Upper lobe of right lung (tissue), 1 donor: Measurements from ENCODE around the gene PGBD5. TPM values are rescaled to one million over a fixed set of nuclear protein-coding genes. Genes with fewer than 3 reads are reported as not detected.

Experiments used
- ATAC-seq: fragments of 200-7000 bp; cut with Tn5 transposase; one replicate; pipeline ENCODE4 v1.9.1; 2020; ENCODE audit warnings: mild to moderate bottlenecking, moderate library complexity
- DNase-seq: peaks from one replicate; pipeline ENCODE4 v3.0.0-alpha.2; 2020
- H3K27ac ChIP-seq: fragments of 200-600 bp; one replicate; pipeline ENCODE4 v1.8.0; 2022
- H3K27me3 ChIP-seq: fragments of 200-600 bp; one replicate; pipeline ENCODE4 v1.8.0; 2022; ENCODE audit warnings: mild to moderate bottlenecking
- H3K36me3 ChIP-seq: fragments of 200-600 bp; one replicate; pipeline ENCODE4 v1.8.0; 2022
- H3K4me1 ChIP-seq: fragments of 200-600 bp; one replicate; pipeline ENCODE4 v1.8.0; 2022
- H3K4me3 ChIP-seq: fragments of 200-600 bp; one replicate; pipeline ENCODE4 v1.8.0; 2022; ENCODE audit warnings: mild to moderate bottlenecking
- H3K9me3 ChIP-seq: fragments of 200-600 bp; one replicate; pipeline ENCODE4 v1.8.0; 2022
- CTCF ChIP-seq: fragments of 200-600 bp; IDR thresholded peaks from one replicate; pipeline ENCODE4 v1.8.0; 2022; ENCODE audit warnings: antibody characterized with exemption
- intact Hi-C: fragments of 100-400 bp; cut with DNase I; formaldehyde crosslinking; loops from one replicate; pipeline ENCODE4 v1.11.0; 2022
- total RNA-seq: library from RNA; stranded (reverse); fragmentation: NEBNext Ultra II Directional; extraction: Animal tissue kit (Norgen Biotek cat#: 25700); gene quantifications from one replicate; pipeline ENCODE4 v1.2.1, GENCODE V29; 2021
- donor health status: DM: no; HTN: yes; CAD: no; lungs with severe emphysema.

The PGBD5 gene
- total RNA-seq, 1 donor from 2014 or later, result 5.1 TPM

- H3K27ac ChIP-seq, result no peak overlapping the region
- no peaks in the 10 kb centered on the region for H3K9me3 ChIP-seq
- intact Hi-C loops, result no loop called here
- H3K4me1 ChIP-seq, result peaks cover 26% of the 10 kb centered on the region
- no peaks in the 10 kb centered on the region for H3K27me3 ChIP-seq
- TF ChIP-seq CTCF, result no peak
- ATAC-seq (no peak), DNase-seq (peak; percentile 55)
- no peak overlapping the region for H3K4me3 ChIP-seq
- peaks cover 33% of the 10 kb centered on the region for H3K36me3 ChIP-seq
Observed at GRCh38 chr1:230267338-230268065, 158.6 kb downstream of the PGBD5 start.

GRCh38 chr1:230266456-230266855 is 159.7 kb downstream of the PGBD5 start:
- no peaks in the 10 kb centered on the region for H3K9me3 ChIP-seq
- intact Hi-C loops, result no loop called here
- peaks cover 26% of the 10 kb centered on the region for H3K4me1 ChIP-seq
- no peak overlapping the region for H3K4me3 ChIP-seq
- TF ChIP-seq CTCF, result no peak
- peaks cover 39% of the 10 kb centered on the region for H3K36me3 ChIP-seq
- ATAC-seq (no peak), DNase-seq (peak; percentile 10)
- no peak overlapping the region for H3K27ac ChIP-seq
- H3K27me3 ChIP-seq, result no peaks in the 10 kb centered on the region

GRCh38 chr1:230265200-230266115 is 160.7 kb downstream of the PGBD5 start:
- Histone ChIP-seq H3K27ac (no peak overlapping the region), H3K27me3 (no peaks in the 10 kb centered on the region), H3K9me3 (no peaks in the 10 kb centered on the region), H3K4me3 (no peak overlapping the region), H3K4me1 (peaks cover 19% of the 10 kb centered on the region), H3K36me3 (peaks cover 39% of the 10 kb centered on the region)
- DNase-seq (peak; percentile 48), ATAC-seq (no peak)
- intact Hi-C loops, result no loop called here
- TF ChIP-seq CTCF, result no peak

Other genes with a start within 250 kb of the PGBD5 start
- 26.7 TPM for gene COG2, start 216.1 kb upstream of the PGBD5 start, total RNA-seq